Mucosa of rectum (tissue), 2 donors: Measurements from ENCODE around the gene HLA-E.
A peak's percentile ranks its signal among the peaks of the same experiment; 100 is the strongest.

Source experiments
- H3K27ac ChIP-seq, 2 donors: one replicate each; pipeline ENCODE4 v1.7.0; 2013; ENCODE audit warnings: inconsistent platforms in 2 of 2, low read depth in 2 of 2, low read length in 2 of 2
- H3K27me3 ChIP-seq, 2 donors: one replicate each; pipeline ENCODE4 v1.7.0; 2013; ENCODE audit warnings: low read length in 2 of 2; ENCODE audit not compliant: control insufficient read depth in 2 of 2, insufficient read depth in 2 of 2
- H3K36me3 ChIP-seq, 2 donors: one replicate each; pipeline ENCODE4 v1.7.0; 2013; ENCODE audit warnings: low read length in 2 of 2; ENCODE audit not compliant: control insufficient read depth in 2 of 2, insufficient read depth in 2 of 2
- H3K4me1 ChIP-seq, 2 donors: one replicate each; pipeline ENCODE4 v1.7.0; 2013; ENCODE audit warnings: low read length in 2 of 2, mild to moderate bottlenecking in 1 of 2; ENCODE audit not compliant: control insufficient read depth in 2 of 2, insufficient read depth in 2 of 2
- H3K4me3 ChIP-seq, 2 donors: one replicate each; pipeline ENCODE4 v1.7.0; 2013; ENCODE audit warnings: low read length in 2 of 2
- H3K9ac ChIP-seq, 2 donors: one replicate each; pipeline ENCODE4 v1.7.0; 2013; ENCODE audit warnings: low read length in 2 of 2, low read depth in 1 of 2, mild to moderate bottlenecking in 1 of 2
- H3K9me3 ChIP-seq, 2 donors: one replicate each; pipeline ENCODE4 v1.7.0; 2013; ENCODE audit warnings: low read length in 2 of 2; ENCODE audit not compliant: control insufficient read depth in 2 of 2
- donor health status: healthy.
- donor health status: Normal muscosa, but diverticular disease.

The HLA-E gene

GRCh38 chr6:30541515-30542403 is 52.5 kb downstream of the HLA-E start:
- H3K36me3 ChIP-seq = peaks cover 12% of the 10 kb centered on the region in 2 donors
- peak overlapping the region; percentile 41 to 42 for H3K9ac ChIP-seq
- H3K4me1 ChIP-seq = peaks cover 0 to 7% of the 10 kb centered on the region in 2 donors
- H3K9me3 ChIP-seq = no peaks in the 10 kb centered on the region
- H3K27me3 ChIP-seq = no peaks in the 10 kb centered on the region
- peak overlapping the region; percentile 28 to 76 for H3K4me3 ChIP-seq
- H3K27ac ChIP-seq = peak overlapping the region in 1 of 2 donors; percentile 6

DNA sequence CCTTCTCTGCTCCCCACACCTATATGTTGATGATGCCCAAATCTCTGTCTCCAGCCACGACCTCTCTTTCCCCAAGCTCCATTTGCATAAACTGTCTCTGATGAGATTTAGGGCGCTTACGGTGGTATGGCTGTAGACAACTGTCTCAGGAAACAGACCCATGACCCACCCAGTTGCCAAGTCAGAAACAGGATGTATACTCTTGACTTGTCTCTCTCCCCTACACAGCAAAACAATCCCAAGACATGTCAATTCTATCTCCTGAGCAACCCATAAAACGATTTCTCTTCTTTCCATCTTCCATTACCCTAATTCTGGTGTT is 53.1 kb downstream of the HLA-E start:
- Histone ChIP-seq H3K4me3 (peak overlapping the region in 1 of 2 donors; percentile 76), H3K27ac (peak overlapping the region in 1 of 2 donors; percentile 6), H3K4me1 (peaks cover 0 to 7% of the 10 kb centered on the region in 2 donors), H3K9ac (peak overlapping the region in 1 of 2 donors; percentile 42), H3K27me3 (no peaks in the 10 kb centered on the region), H3K36me3 (peaks cover 14 to 16% of the 10 kb centered on the region in 2 donors), H3K9me3 (no peaks in the 10 kb centered on the region)

GRCh38 chr6:30542915-30543314 is 53.6 kb downstream of the HLA-E start:
- no peak overlapping the region for H3K27ac ChIP-seq
- no peak overlapping the region for H3K9ac ChIP-seq
- peaks cover 14 to 16% of the 10 kb centered on the region in 2 donors for H3K36me3 ChIP-seq
- no peaks in the 10 kb centered on the region for H3K9me3 ChIP-seq
- peaks cover 0 to 7% of the 10 kb centered on the region in 2 donors for H3K4me1 ChIP-seq
- H3K27me3 ChIP-seq = no peaks in the 10 kb centered on the region
- no peak overlapping the region for H3K4me3 ChIP-seq
